ENCODE results near the gene GOLGA5.
"Not testable (repeated sequence)": the region's sequence is repeated elsewhere in the genome, so short reads cannot be mapped to it uniquely, and the experiment has no call there.

Gene GOLGA5

GRCh38 chr14:92830902-92831301 lies 36.8 kb downstream of the GOLGA5 start:
- no peak for DNase-seq

- DNase-seq = no peak
These were observed 38.1 kb downstream of the GOLGA5 start for GRCh38 chr14:92832137-92832700.

GRCh38 chr14:92841930-92842329 lies 47.8 kb downstream of the GOLGA5 start:
- DNase-seq = no peak

- no peak for DNase-seq
These were observed 50.1 kb downstream of the GOLGA5 start for GRCh38 chr14:92844204-92844603.

- DNase-seq = no peak
These were observed 52.2 kb downstream of the GOLGA5 start for GRCh38 chr14:92846162-92846897.

GRCh38 chr14:92847278-92847677 lies 53.2 kb downstream of the GOLGA5 start:
- no peak for DNase-seq

GRCh38 chr14:92847749-92848148 lies 53.6 kb downstream of the GOLGA5 start:
- DNase-seq = no peak

- DNase-seq = no peak
These were observed 54.8 kb downstream of the GOLGA5 start for GRCh38 chr14:92848887-92849286.

GRCh38 chr14:92850492-92850891 lies 56.4 kb downstream of the GOLGA5 start:
- no peak for DNase-seq

GRCh38 chr14:92853136-92853535 lies 59.0 kb downstream of the GOLGA5 start:
- not testable (repeated sequence) for DNase-seq

- no peak for DNase-seq
These were observed 66.1 kb downstream of the GOLGA5 start for GRCh38 chr14:92860049-92860840.

- no peak for DNase-seq
These were observed 68.0 kb downstream of the GOLGA5 start for GRCh38 chr14:92861856-92862745.

GRCh38 chr14:92863286-92864080 lies 69.4 kb downstream of the GOLGA5 start:
- DNase-seq = no peak

GRCh38 chr14:92865674-92866073 lies 71.6 kb downstream of the GOLGA5 start:
- DNase-seq = no peak

GRCh38 chr14:92866181-92866752 lies 72.2 kb downstream of the GOLGA5 start:
- no peak for DNase-seq

- DNase-seq = no peak
These were observed 73.1 kb downstream of the GOLGA5 start for GRCh38 chr14:92866901-92867865.

GRCh38 chr14:92874962-92875661 lies 81.0 kb downstream of the GOLGA5 start:
- DNase-seq = no peak

GRCh38 chr14:92877757-92878431 lies 83.8 kb downstream of the GOLGA5 start:
- no peak for DNase-seq

- DNase-seq = no peak
These were observed 86.2 kb downstream of the GOLGA5 start for GRCh38 chr14:92880351-92880750.
